ENCODE results near the gene ADH5.
"Not testable (repeated sequence)": the region's sequence is repeated elsewhere in the genome, so short reads cannot be mapped to it uniquely, and the experiment has no call there.

ADH5 gene

DNA sequence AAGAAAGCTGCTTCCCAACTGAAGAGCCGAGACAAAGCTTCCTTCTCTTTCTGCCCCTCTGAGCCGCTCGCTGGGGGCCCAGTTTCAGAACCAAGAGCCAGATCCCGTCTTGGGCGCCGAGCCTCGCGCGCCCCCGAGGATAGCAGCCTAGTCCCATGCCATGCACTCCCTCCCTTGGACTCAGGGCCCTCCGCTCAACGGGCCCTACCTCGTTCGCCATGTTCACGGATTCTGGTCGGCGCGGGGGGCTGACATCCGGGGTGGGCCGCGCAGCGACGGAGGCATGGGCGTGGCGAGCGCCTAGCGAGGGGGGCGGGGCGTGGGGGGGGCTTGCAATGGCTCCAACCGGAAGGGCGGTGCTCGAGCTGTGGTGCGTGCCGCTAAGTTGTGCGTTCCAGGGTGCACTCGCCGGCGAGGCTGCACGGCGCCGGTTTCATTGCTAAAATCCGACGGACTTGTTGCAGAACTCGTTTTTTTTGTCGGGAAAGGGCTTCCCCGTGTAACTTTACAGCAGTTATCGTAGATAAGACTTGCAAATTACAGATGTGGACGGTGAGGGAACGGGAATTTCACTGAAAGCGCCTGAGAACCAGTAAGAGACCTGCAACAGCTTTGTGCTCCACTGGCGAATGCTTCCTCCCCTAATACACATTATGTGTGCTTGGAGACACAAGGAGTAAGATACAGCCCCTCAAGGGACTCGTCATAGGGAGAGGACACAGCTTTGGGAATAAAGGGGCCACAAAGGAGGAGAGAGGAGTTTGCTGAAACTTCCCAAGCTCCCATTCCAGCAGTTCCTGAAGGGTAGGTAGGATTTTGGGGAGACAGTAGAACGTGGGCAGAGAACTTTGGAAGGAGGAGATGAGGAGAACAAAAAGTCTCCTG lies at the start of gene ADH5:
ADH5 (minus strand) TSS at position 308 of the 885 bp plus-strand sequence; CDS start at position 220, 88 bp downstream.
- DNase-seq (ENCODE audit: low read depth): peak; percentile 85

DNA sequence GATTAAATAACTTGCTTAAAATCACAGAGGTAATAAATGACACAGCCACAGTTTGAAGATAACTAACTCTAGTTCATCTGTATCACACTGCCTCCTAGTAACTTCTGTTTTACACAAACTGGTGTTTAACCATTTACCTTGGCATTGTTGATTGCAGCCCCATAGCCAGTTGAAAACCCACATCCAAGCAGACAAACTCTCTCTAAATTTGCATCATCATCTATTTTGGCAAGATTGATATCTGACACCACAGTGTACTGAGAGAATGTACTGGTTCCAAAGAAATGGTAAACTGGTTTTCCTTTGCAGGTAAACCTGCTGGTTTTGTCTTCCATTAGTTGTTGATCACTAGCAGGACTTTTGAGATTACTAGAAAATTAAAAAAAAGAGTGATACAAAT lies 47.7 kb upstream of the ADH5 start:
- DNase-seq (ENCODE audit: low read depth): no peak

DNA sequence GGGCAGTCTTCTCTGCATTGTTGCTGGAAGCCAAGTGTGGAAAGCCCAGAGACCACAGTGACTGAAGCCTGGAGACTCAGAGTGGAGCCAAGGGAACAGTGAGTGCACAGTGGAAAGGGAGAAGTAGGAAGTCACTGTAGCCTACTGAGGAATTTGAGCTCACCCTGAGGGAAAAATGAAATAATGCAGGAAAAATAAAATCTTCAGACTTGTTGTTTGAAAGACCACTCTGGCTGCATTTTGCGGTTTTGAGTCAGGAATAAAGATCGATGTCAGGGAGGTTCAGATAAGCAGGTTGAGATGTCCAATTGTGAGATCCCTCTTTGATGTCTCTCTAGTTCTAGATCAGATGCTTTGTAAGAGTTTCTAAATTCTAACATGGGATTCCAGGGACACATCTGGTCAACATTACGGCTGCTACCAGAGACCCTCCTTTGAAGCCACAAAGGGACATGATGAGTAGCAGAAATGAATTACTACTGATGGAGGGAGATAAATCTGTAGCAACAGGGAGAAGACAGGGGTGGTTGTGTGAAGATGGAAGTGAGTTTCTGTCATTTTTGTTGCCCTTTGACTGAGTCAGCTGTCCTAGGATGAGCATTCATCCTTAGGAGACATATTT lies 47.1 kb upstream of the ADH5 start:
- DNase-seq (ENCODE audit: low read depth): no peak

DNA sequence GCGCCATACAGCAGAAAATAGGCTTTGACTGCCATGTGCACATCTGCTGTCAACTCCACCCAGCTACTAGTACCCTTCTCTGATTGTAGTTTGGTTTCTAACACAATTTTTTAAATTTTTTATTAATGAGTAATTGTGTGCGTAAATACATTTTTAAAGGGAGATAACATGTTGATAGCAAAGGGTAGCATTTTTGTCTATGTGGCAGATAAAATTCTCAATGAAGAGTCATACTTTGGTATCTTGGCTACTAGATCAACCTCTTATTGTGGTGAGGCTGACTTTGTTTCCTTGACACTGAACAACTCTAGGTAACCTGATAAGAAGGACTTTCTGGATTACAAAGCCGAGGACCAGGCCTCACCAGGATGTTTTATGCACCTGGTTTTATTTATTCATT lies 46.0 kb upstream of the ADH5 start:
- DNase-seq (ENCODE audit: low read depth): no peak

DNA sequence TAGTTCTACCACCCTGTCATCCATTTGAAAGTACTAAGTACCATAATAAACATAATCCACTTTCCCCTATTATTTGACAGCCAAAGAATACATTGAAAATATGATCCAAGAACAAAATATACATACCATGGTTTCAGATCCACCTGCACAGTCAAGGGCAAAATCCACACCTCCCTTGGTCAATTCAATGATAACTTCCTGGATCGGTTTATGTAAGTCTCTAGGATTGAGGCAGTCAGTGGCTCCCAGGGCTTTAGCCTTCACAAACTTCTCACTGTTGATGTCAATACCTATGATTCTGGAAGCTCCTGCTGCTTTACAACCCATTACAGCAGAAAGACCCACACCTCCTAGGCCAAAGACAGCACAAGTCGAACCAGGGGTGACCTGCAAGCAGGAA lies 42.8 kb upstream of the ADH5 start:
- DNase-seq (ENCODE audit: low read depth): no peak

GRCh38 chr4:99126376-99126775 lies 37.8 kb upstream of the ADH5 start:
- DNase-seq (ENCODE audit: low read depth): no peak

DNA sequence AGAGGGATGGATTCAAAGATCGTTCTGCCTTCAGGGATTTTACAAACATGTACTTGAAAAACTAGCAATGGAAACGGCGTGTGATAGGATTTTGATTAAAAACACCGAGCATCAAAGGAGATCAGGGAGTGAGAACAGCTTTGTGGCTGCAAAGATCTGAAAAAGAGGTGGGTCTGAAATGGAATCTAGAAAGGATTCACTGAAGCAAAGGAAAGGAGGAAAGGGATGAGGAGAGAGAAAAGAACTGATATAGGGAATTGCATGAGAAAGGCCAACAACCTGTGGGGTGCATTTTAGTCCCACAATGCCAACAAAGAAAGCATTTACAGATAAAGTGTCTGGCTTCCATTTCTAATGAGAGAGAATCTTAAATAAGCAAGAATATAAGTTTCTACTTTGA lies 32.4 kb upstream of the ADH5 start:
- no peak for DNase-seq (ENCODE audit: low read depth)

DNA sequence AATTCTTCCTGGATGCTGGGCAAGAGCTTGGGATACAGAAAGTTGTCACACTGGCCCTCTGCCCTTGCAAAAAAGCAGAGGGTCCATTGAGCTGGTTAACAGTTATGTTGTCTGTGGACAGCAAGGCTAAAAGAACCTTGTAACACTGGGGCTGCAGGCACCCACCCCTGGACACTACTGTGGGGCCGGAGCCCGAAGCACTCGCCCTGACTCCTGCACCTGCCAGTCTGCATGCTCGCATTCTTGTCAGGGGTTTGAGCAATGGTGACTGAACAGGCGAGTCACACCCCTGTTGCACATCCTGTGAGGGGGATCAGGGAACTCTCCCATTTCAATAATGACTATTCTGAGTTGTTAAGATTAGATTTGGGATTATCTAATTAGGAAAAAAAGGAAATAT lies 31.9 kb upstream of the ADH5 start:
- no peak for DNase-seq (ENCODE audit: low read depth)

DNA sequence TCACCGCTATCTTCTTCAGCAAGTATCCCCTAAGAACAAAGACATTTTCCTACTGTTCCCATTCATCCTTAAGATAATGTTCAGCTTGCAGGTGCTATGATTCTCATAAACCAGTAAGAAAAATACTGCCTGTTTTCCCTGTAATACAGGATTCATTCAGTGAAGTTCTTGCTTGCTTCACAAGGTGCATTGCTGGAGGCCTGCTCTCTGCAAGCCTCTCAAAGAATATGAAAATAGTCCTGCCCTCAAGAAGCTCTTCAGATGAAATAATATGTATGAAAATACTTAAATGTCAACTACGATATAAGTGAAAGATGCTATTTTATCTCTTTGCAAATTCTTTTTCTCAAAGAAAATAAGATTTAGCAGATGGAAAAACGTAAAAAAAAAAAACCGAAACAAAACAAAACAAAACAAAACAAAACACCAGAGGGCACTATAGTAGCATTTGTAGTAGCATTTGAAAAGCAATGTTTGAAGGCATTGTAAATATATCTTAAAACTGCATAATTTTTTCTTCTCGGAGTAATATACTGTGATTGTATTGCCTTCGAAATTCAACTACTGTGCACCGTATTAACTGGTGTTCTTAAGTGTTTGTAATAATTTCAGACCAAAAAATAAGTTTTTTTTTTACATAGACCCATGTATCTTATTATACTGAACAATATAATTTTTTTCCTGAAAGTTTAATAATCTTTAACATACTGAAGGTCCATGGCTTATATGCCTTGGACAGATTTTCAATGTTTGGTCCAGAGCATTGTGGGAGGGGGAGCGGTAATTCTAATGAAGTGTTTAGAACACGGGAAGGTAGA lies 29.5 kb upstream of the ADH5 start:
- no peak for DNase-seq (ENCODE audit: low read depth)

DNA sequence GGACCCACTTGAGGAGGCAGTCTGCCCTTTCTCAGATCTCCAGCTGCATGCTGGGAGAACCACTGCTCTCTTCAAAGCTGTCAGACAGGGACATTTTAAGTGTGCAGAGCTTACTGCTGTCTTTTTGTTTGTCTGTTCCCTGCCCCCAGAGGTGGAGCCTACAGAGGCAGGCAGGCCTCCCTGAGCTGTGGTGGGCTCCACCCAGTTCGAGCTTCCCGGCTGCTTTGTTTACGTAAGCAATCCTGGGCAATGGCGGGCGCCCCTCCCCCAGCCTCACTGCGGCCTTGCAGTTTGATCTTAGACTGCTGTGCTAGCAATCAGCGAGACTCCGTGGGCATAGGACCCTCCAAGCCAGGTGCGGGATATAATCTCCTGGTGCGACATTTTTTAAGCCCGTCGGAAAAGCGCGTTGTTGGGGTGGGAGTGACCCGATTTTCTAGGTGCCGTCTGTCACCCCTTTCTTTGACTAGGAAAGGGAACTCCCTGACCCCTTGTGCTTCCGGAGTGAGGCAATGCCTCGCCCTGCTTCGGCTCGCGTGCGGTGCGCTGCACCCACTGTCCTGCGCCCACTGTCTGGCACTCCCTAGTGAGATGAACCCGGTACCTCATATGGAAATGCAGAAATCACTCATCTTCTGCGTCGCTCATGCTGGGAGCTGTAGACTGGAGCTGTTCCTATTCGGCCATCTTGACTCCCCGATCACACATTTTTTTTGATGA lies 28.7 kb upstream of the ADH5 start:
- not testable (repeated sequence) for DNase-seq (ENCODE audit: low read depth)

- not testable (repeated sequence) for DNase-seq (ENCODE audit: low read depth)
These were observed 20.7 kb upstream of the ADH5 start for GRCh38 chr4:99109286-99109685.

DNA sequence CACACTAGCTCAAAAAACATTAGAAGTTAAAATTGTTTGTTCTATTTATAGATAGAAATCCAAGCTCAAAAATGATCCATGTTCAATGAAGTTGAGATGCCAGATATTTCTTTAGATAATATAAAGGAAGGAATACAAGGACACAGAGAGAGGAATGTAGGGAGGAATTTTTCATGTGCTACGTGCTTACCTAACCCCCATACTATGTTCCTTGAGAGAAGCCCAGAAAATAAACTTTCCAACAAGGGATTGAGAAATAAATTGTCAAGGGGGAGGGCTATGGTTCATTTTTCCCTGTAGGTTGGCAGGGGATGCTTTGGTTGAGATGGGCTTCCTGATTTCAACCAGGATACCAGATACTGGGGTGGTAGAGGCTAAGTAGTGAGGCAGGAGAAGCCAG lies 15.6 kb upstream of the ADH5 start:
- DNase-seq (ENCODE audit: low read depth): no peak

- no peak for DNase-seq (ENCODE audit: low read depth)
These were observed 14.6 kb upstream of the ADH5 start for GRCh38 chr4:99103166-99103565.

GRCh38 chr4:99102634-99103033 lies 14.0 kb upstream of the ADH5 start:
- DNase-seq (ENCODE audit: low read depth): no peak

DNA sequence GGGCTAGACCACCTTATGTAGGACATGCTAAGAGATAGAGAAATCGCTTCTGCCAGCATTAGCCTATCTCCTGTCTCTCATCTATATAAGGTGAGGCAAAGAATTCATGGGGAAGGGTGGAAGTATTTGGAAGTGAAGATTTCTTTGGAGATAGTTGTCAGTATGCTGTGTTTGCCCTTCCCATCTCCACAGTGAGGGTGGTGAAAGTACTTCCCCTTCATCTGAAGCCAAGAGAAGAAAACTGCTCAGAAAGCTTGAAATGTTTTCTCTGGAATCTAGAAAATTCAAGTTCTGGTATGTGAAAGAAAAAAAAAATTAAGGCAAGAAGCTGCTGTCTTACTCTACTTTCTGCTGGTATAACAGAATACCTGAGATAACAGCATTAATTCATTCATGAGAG lies 12.3 kb upstream of the ADH5 start:
- DNase-seq (ENCODE audit: low read depth): no peak

DNA sequence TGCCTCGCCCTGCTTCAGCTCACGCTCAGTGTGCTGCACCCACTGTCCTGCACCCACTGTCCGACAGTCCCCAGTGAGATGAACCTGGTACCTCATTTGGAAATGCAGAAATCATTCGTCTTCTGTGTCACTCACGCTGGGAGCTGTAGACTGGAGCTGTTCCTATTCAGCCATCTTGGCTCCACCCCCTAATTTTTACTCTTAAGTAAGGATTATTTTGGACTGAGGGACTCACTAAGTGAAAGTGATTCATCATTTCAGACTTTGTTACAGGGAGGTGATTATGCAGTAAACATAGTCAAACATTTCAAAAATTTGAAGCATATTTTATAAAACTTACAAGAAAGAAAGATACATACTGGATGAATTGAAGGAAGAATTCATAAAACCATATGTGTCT lies 11.2 kb upstream of the ADH5 start:
- DNase-seq (ENCODE audit: low read depth): not testable (repeated sequence)

DNA sequence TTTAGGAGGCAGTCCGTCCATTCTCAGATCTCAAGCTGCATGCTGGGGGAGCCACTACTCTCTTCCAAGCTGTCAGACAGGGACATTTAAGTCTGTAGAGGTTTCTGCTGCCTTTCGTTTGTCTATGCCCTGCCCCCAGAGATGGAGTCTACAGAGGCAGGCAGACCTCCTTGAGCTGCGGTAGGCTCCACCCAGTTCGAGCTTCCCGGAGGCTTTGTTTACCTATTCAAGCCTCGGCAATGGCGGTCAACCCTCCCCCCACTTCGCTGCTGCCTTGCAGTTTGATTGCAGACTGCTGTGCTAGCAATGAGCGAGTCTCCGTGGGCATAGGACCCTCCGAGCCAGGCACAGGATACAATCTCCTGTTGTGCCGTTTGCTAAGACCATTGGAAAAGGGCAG lies 10.7 kb upstream of the ADH5 start:
- DNase-seq (ENCODE audit: low read depth): no peak

- DNase-seq (ENCODE audit: low read depth): not testable (repeated sequence)
These were observed 3.3 kb upstream of the ADH5 start for GRCh38 chr4:99091841-99092240.

DNA sequence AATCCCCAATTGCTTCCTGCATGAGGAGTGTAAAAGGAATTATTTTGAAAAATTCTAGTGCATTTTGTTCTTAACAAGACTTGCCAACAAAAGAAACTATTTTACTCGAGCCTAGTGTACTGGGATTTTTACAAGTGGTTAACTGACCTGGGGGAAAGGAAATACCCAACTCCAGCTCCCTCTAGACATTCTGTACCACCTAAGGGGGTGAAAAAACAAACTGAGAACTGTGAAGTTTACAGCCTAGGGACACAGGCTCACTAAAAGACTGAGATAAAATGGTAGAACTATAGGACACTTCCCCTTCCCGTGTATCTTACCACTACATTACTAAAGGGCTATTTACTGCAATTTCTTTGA lies 2.6 kb upstream of the ADH5 start:
- DNase-seq (ENCODE audit: low read depth): no peak

- no peak for DNase-seq (ENCODE audit: low read depth)
These were observed 2.1 kb upstream of the ADH5 start for GRCh38 chr4:99090481-99091215.

- no peak for DNase-seq (ENCODE audit: low read depth)
These were observed 552 bp downstream of the ADH5 start for GRCh38 chr4:99088023-99088449.
